Liver (tissue), 9 donors: ENCODE data around the gene CCT6B. TPM values are rescaled to one million over a fixed set of nuclear protein-coding genes. Genes with fewer than 3 reads are reported as not detected.

ENCODE experiments used
- DNase-seq: peaks from one replicate; pipeline ENCODE4 v3.0.0-alpha.2; 2017; ENCODE audit warnings: low spot score
- H3K27ac ChIP-seq, 2 donors: one replicate each; pipeline ENCODE4 v1.7.0; 2013; ENCODE audit warnings: inconsistent platforms in 2 of 2, low read length in 2 of 2, control low read depth in 1 of 2, low read depth in 1 of 2, mild to moderate bottlenecking in 1 of 2
- H3K27me3 ChIP-seq, 4 donors: one replicate each; pipeline versions ENCODE4 v1.6.1 to v1.7.0; 2013; ENCODE audit warnings: low read length in 3 of 4, inconsistent platforms in 1 of 4, mild to moderate bottlenecking in 1 of 4, moderate library complexity in 1 of 4; ENCODE audit not compliant: control insufficient read depth in 4 of 4, insufficient read depth in 4 of 4
- H3K36me3 ChIP-seq, 4 donors: one replicate each; pipeline versions ENCODE4 v1.6.1 to v1.7.0; 2013; ENCODE audit warnings: low read length in 3 of 4, mild to moderate bottlenecking in 3 of 4, low read depth in 1 of 4, moderate library complexity in 1 of 4; ENCODE audit not compliant: control insufficient read depth in 4 of 4, insufficient read depth in 3 of 4
- H3K4me1 ChIP-seq, 4 donors: one replicate each; pipeline versions ENCODE4 v1.6.1 to v1.7.0; 2013; ENCODE audit warnings: low read length in 3 of 4, mild to moderate bottlenecking in 3 of 4, moderate library complexity in 1 of 4; ENCODE audit not compliant: control insufficient read depth in 4 of 4, insufficient read depth in 4 of 4
- H3K4me3 ChIP-seq, 3 donors: one replicate each; pipeline versions ENCODE4 v1.6.1 to v1.7.0; 2013; ENCODE audit warnings: low read length in 3 of 3, control low read depth in 1 of 3, low read depth in 1 of 3, mild to moderate bottlenecking in 1 of 3
- H3K9ac ChIP-seq, 2 donors: one replicate each; pipeline ENCODE4 v1.7.0; 2013; ENCODE audit warnings: low read length in 2 of 2, mild to moderate bottlenecking in 2 of 2, moderate library complexity in 2 of 2, control low read depth in 1 of 2, low read depth in 1 of 2
- H3K9me3 ChIP-seq, 4 donors: one replicate each; pipeline versions ENCODE4 v1.6.1 to v1.7.0; 2013; ENCODE audit warnings: low read length in 3 of 4; ENCODE audit not compliant: control insufficient read depth in 4 of 4
- ATF3 ChIP-seq: IDR thresholded peaks from 2 replicates; pipeline ENCODE4 v1.6.1; 2016; ENCODE audit warnings: antibody characterized with exemption
- CTCF ChIP-seq: fragments of 150-350 bp; IDR thresholded peaks from 2 replicates; pipeline ENCODE4 v1.5.1; 2017; ENCODE audit warnings: improper control_type of control experiment, low read depth, low read length; ENCODE audit not compliant: missing input control
- EGR1 ChIP-seq, 2 donors: IDR thresholded peaks; 2 replicates each; pipeline ENCODE4 v1.6.1; 2016 to 2018; ENCODE audit warnings: antibody characterized with exemption in 2 of 2, low read depth in 2 of 2
- FOXA2 ChIP-seq: IDR thresholded peaks from 2 replicates; pipeline ENCODE4 v1.6.1; 2016; ENCODE audit warnings: antibody characterized with exemption
- GABPA ChIP-seq, 2 donors: IDR thresholded peaks in 1 of 2; conservative IDR thresholded peaks in 1 of 2; 2 replicates each; pipeline ENCODE4 v1.6.1; 2016; ENCODE audit warnings: antibody characterized with exemption in 2 of 2, mild to moderate bottlenecking in 1 of 2, moderate library complexity in 1 of 2
- HNF4A ChIP-seq, 2 donors: conservative IDR thresholded peaks; 2 replicates each; pipeline ENCODE4 v1.6.1; 2016; ENCODE audit warnings: antibody characterized with exemption in 2 of 2, mild to moderate bottlenecking in 2 of 2
- HNF4G ChIP-seq: IDR thresholded peaks from 2 replicates; pipeline ENCODE4 v1.6.1; 2016; ENCODE audit warnings: antibody characterized with exemption
- JUND ChIP-seq, 2 donors: IDR thresholded peaks; 2 replicates each; pipeline ENCODE4 v1.6.1; 2016; ENCODE audit warnings: antibody characterized with exemption in 2 of 2
- MAX ChIP-seq: IDR thresholded peaks from 2 replicates; pipeline ENCODE4 v1.6.1; 2016; ENCODE audit warnings: antibody characterized with exemption
- NR2F2 ChIP-seq: IDR thresholded peaks from 2 replicates; pipeline ENCODE4 v1.6.1; 2016; ENCODE audit warnings: antibody characterized with exemption
- REST ChIP-seq: IDR thresholded peaks from 2 replicates; pipeline ENCODE4 v1.6.1; 2016; ENCODE audit warnings: antibody characterized with exemption, mild to moderate bottlenecking
- RXRA ChIP-seq, 2 donors: IDR thresholded peaks; 2 replicates each; pipeline ENCODE4 v1.6.1; 2017 to 2018; ENCODE audit warnings: antibody characterized with exemption in 2 of 2, mild to moderate bottlenecking in 1 of 2
- SP1 ChIP-seq: IDR thresholded peaks from 2 replicates; pipeline ENCODE4 v1.6.1; 2018; ENCODE audit warnings: antibody characterized with exemption, mild to moderate bottlenecking
- TAF1 ChIP-seq: conservative IDR thresholded peaks from 2 replicates; pipeline ENCODE4 v1.6.1; 2016; ENCODE audit warnings: antibody characterized with exemption, mild to moderate bottlenecking
- YY1 ChIP-seq: IDR thresholded peaks from 2 replicates; pipeline ENCODE4 v1.6.1; 2016; ENCODE audit warnings: antibody characterized with exemption, mild to moderate bottlenecking
- ZBTB33 ChIP-seq: IDR thresholded peaks from 2 replicates; pipeline ENCODE4 v1.6.1; 2016; ENCODE audit warnings: antibody characterized with exemption
- WGBS: extraction: QIAGEN DNeasy Blood & Tissue Kit; methylation state at CpG from one replicate; pipeline ENCODE4 v1.1.7; 2013; 5-methylcytosine and 5-hydroxymethylcytosine counted together
- polyA plus RNA-seq, 2 donors: library from polyadenylated mRNA; stranded (reverse) in 1 of 2; unstranded in 1 of 2; fragments of 200-250 nt in 1 of 2; fragments of >200 nt in 1 of 2; fragmentation: Nextera tagmentation in 1 of 2; extraction: Ambion mirVana in 1 of 2; gene quantifications; one replicate each; pipeline versions ENCODE4 v1.2.1 to v1.2.3, GENCODE V29; 2013 to 2015
- total RNA-seq, 2 donors: library from RNA; depleted of rRNA; stranded (reverse); fragments of >200 nt; gene quantifications; one replicate each; pipeline ENCODE4 v1.2.3, GENCODE V29; 2014
- donor health status: healthy.
- donor health status: healthy.
- donor health status: healthy.
- donor health status: healthy.
- donor health status: healthy.

The CCT6B gene
- total and polyA plus RNA-seq, 4 donors: 0.82 to 2.2 (median 1.4) TPM

GRCh38 chr17:34991606-34992005, 30.3 kb upstream of the CCT6B start:
- no peaks in the 10 kb centered on the region for H3K9me3 ChIP-seq
- no peak overlapping the region for H3K4me3 ChIP-seq
- no peaks in the 10 kb centered on the region for H3K4me1 ChIP-seq
- TF ChIP-seq SP1 (no peak), ZBTB33 (no peak), HNF4A (conservative IDR thresholded peaks at IDR 0.05) (no peak), EGR1 (IDR thresholded peaks at IDR 0.05; ENCODE audit: low read depth in 2 of 2) (no peak), HNF4G (no peak), GABPA (IDR thresholded peaks at IDR 0.05 in 1 of 2, conservative IDR thresholded peaks at IDR 0.05 in 1 of 2) (no peak), FOXA2 (no peak), NR2F2 (no peak), REST (no peak), TAF1 (no peak), MAX (no peak), ATF3 (no peak), JUND (IDR thresholded peaks at IDR 0.05) (no peak), CTCF (no peak)
- DNase-seq: no peak
- H3K9ac ChIP-seq: no peak overlapping the region
- peaks cover 2 to 57% (median 42%) of the 10 kb centered on the region in 4 donors for H3K36me3 ChIP-seq
- H3K27me3 ChIP-seq: no peaks in the 10 kb centered on the region
- no peak overlapping the region for H3K27ac ChIP-seq
- 90% methylated on average over 3 of the region's 3 CpGs for WGBS

GRCh38 chr17:34990921-34991365, 29.7 kb upstream of the CCT6B start:
- H3K9ac ChIP-seq: no peak overlapping the region
- no peak overlapping the region for H3K27ac ChIP-seq
- no peaks in the 10 kb centered on the region for H3K9me3 ChIP-seq
- no peaks in the 10 kb centered on the region for H3K4me1 ChIP-seq
- no peaks in the 10 kb centered on the region for H3K27me3 ChIP-seq
- H3K36me3 ChIP-seq: peaks cover 2 to 60% (median 44%) of the 10 kb centered on the region in 4 donors
- no peak for DNase-seq
- no peak overlapping the region for H3K4me3 ChIP-seq
- TF ChIP-seq RXRA (IDR thresholded peaks at IDR 0.05) (no peak), ATF3 (no peak), YY1 (no peak), GABPA (IDR thresholded peaks at IDR 0.05 in 1 of 2, conservative IDR thresholded peaks at IDR 0.05 in 1 of 2) (no peak)
- 73% methylated on average over 6 of the region's 6 CpGs for WGBS
